CD14-positive monocyte (primary cell): ENCODE results near the gene UPF3A. TPM values are rescaled to one million over a fixed set of nuclear protein-coding genes. Genes with fewer than 3 reads are reported as not detected.

ENCODE experiments used
- DNase-seq, 3 donors: peaks; one replicate each; pipeline ENCODE4 v3.0.0-alpha.2; 2011 to 2022
- H2AFZ ChIP-seq: 2 replicates; pipeline ENCODE4 v1.6.0; 2012; ENCODE audit warnings: mild to moderate bottlenecking, low read depth, low read length, inconsistent platforms; ENCODE audit not compliant: insufficient read depth, poor library complexity, severe bottlenecking
- H3K27ac ChIP-seq, 2 donors: 1 replicate in 1 of 2; 2 replicates in 1 of 2; pipeline ENCODE4 v1.5.1; 2012 to 2013; ENCODE audit warnings: low read length in 2 of 2, control low read depth in 1 of 2, inconsistent platforms in 1 of 2, low read depth in 1 of 2, mild to moderate bottlenecking in 1 of 2
- H3K27me3 ChIP-seq, 2 donors: one replicate each; pipeline versions ENCODE4 v1.6.0 to v1.6.1; 2011 to 2013; ENCODE audit warnings: low read length in 2 of 2; ENCODE audit not compliant: control insufficient read depth in 2 of 2, insufficient read depth in 2 of 2
- H3K36me3 ChIP-seq, 2 donors: replicated peaks in 1 of 2; 1 replicate in 1 of 2; 2 replicates in 1 of 2; pipeline versions ENCODE4 v1.5.1 to v1.6.1; 2012 to 2013; ENCODE audit warnings: low read length in 2 of 2, control low read depth in 1 of 2, inconsistent platforms in 1 of 2, mild to moderate bottlenecking in 1 of 2; ENCODE audit not compliant: insufficient read depth in 2 of 2, control insufficient read depth in 1 of 2
- H3K4me1 ChIP-seq, 2 donors: 1 replicate in 1 of 2; 2 replicates in 1 of 2; pipeline versions ENCODE4 v1.5.1 to v1.6.1; 2012 to 2013; ENCODE audit warnings: low read length in 2 of 2, control low read depth in 1 of 2, inconsistent platforms in 1 of 2, mild to moderate bottlenecking in 1 of 2, moderate library complexity in 1 of 2; ENCODE audit not compliant: insufficient read depth in 2 of 2, control insufficient read depth in 1 of 2
- H3K4me2 ChIP-seq: replicated peaks from 2 replicates; pipeline ENCODE3; 2012; ENCODE audit warnings: low read length, moderate library complexity, mild to moderate bottlenecking; ENCODE audit not compliant: poor library complexity, severe bottlenecking; ENCODE audit errors: extremely low read depth
- H3K4me3 ChIP-seq, 3 experiments: fragments of 200-600 bp in 1 of 3; sonication (generic) in 1 of 3; replicated peaks in 1 of 3; 1 replicate in 2 of 3; 2 replicates in 1 of 3; pipeline ENCODE4 v1.5.1; 2011 to 2013; ENCODE audit warnings: low read length in 3 of 3, mild to moderate bottlenecking in 3 of 3, control low read depth in 2 of 3, low read depth in 2 of 3, inconsistent platforms in 1 of 3, moderate library complexity in 1 of 3
- H3K79me2 ChIP-seq: 2 replicates; pipeline ENCODE4 v1.6.0; 2012; ENCODE audit warnings: mild to moderate bottlenecking, control low read depth, inconsistent platforms, low read length, moderate library complexity; ENCODE audit not compliant: insufficient read depth
- H3K9ac ChIP-seq: 2 replicates; pipeline ENCODE4 v1.6.0; 2017; ENCODE audit warnings: low read length, mild to moderate bottlenecking; ENCODE audit not compliant: insufficient read depth, poor library complexity, severe bottlenecking
- H3K9me3 ChIP-seq, 2 donors: replicated peaks in 1 of 2; 1 replicate in 1 of 2; 2 replicates in 1 of 2; pipeline versions ENCODE4 v1.5.1 to v1.6.1; 2012 to 2013; ENCODE audit warnings: low read length in 2 of 2, control low read depth in 1 of 2; ENCODE audit not compliant: control insufficient read depth in 1 of 2, insufficient read depth in 1 of 2
- H4K20me1 ChIP-seq: 2 replicates; pipeline ENCODE4 v1.6.0; 2012; ENCODE audit warnings: mild to moderate bottlenecking, low read length, control low read depth, moderate library complexity; ENCODE audit not compliant: insufficient read depth
- H3K27ac Mint-ChIP-seq, 7 donors: one replicate each; pipeline ENCODE4 v1.8.0; 2020; ENCODE audit warnings: mild to moderate bottlenecking in 7 of 7, mixed read lengths in 7 of 7, moderate library complexity in 6 of 7, inconsistent platforms in 2 of 7
- H3K27me3 Mint-ChIP-seq, 3 donors: one replicate each; pipeline ENCODE4 v1.8.0; 2021 to 2022; ENCODE audit warnings: low read depth in 3 of 3, mild to moderate bottlenecking in 3 of 3, mixed read lengths in 3 of 3, moderate library complexity in 3 of 3, inconsistent platforms in 1 of 3
- H3K36me3 Mint-ChIP-seq, 2 donors: one replicate each; pipeline ENCODE4 v1.8.0; 2020; ENCODE audit warnings: mixed read lengths in 2 of 2, inconsistent platforms in 1 of 2, mild to moderate bottlenecking in 1 of 2
- H3K4me1 Mint-ChIP-seq: one replicate; pipeline ENCODE4 v1.8.0; 2020; ENCODE audit warnings: mild to moderate bottlenecking, mixed read lengths
- H3K4me3 Mint-ChIP-seq, 2 donors: one replicate each; pipeline ENCODE4 v1.8.0; 2020; ENCODE audit warnings: mild to moderate bottlenecking in 2 of 2, mixed read lengths in 2 of 2, moderate library complexity in 1 of 2
- H3K9me3 Mint-ChIP-seq, 7 donors: one replicate each; pipeline ENCODE4 v1.8.0; 2020 to 2022; ENCODE audit warnings: mixed read lengths in 7 of 7, mild to moderate bottlenecking in 6 of 7, moderate library complexity in 6 of 7, inconsistent platforms in 2 of 7
- WGBS: methylation state at CpG from one replicate; pipeline ENCODE4 v1.1.5; 2013; ENCODE audit warnings: missing lambda C conversion rate; ENCODE audit not compliant: insufficient coverage; 5-methylcytosine and 5-hydroxymethylcytosine counted together
- intact Hi-C, 2 donors: fragments of 100-400 bp; cut with micrococcal nuclease; formaldehyde crosslinking; loops; one replicate each; pipeline versions ENCODE4 v1.15.0 to v1.15.1; 2023
- polyA plus RNA-seq, 3 donors: library from polyadenylated mRNA; depleted of rRNA in 1 of 3; unstranded in 2 of 3; stranded (reverse) in 1 of 3; fragments of 300-500 nt in 2 of 3; fragments of >200 nt in 1 of 3; fragmentation: Illumina TruSeq in 2 of 3; gene quantifications; 1 replicate in 2 of 3; 2 replicates in 1 of 3; pipeline ENCODE4 v1.2.3, GENCODE V29; 2012 to 2021
- TF ChIP-seq, protein P1 (sequence below): fragments of 200-600 bp; IDR thresholded peaks from one replicate; pipeline ENCODE4 v1.8.0; 2022; ENCODE audit warnings: antibody characterized with exemption, mild to moderate bottlenecking

The UPF3A gene
- polyA plus RNA-seq, 3 donors, result 6.1 to 39.1 (median 7.0) TPM

DNA sequence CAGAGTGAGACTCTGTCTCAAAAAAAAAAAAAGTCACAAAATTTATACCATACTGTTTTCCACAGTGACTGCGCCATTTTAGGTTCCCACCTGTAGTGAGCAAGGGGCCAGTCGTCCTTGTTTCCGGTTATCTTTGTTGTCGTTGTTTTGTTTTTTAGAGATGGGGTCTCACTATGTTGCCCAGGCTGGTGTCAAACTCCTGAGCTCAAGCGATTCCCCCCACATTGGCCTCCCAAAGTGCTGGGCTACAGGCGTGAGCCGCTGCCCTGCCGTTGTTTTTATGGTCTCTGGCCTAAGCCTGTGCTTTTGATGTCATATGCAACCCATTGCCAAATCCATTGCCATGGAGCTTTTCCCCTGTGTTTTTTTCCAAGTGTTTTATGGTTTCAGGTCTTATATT, 3.3 kb downstream of the UPF3A start:
- Histone ChIP-seq H3K4me2 (no peak overlapping the region), H3K4me3 (no peak overlapping the region), H3K9me3 (no peaks in the 10 kb centered on the region), H3K79me2 (peaks cover 39% of the 10 kb centered on the region), H4K20me1 (peaks cover 18% of the 10 kb centered on the region), H3K4me1 (peaks cover 14 to 19% of the 10 kb centered on the region in 2 donors), H3K36me3 (peaks cover 40 to 53% of the 10 kb centered on the region in 2 donors), H3K27me3 (no peaks in the 10 kb centered on the region), H3K9ac (no peak overlapping the region), H3K27ac (peak overlapping the region in 1 of 2 donors; percentile 36), H2AFZ (no peak overlapping the region)
- intact Hi-C loops, result no loop called here
- Mint-ChIP-seq H3K4me1 (peaks cover 24% of the 10 kb centered on the region), H3K4me3 (no peak overlapping the region), H3K27me3 (peaks cover 0 to 6% (median 2%) of the 10 kb centered on the region in 3 donors), H3K36me3 (peaks cover 51 to 65% of the 10 kb centered on the region in 2 donors), H3K27ac (peak overlapping the region in 1 of 7 donors; percentile 13), H3K9me3 (no peaks in the 10 kb centered on the region)
- TF ChIP-seq, protein P1, sequence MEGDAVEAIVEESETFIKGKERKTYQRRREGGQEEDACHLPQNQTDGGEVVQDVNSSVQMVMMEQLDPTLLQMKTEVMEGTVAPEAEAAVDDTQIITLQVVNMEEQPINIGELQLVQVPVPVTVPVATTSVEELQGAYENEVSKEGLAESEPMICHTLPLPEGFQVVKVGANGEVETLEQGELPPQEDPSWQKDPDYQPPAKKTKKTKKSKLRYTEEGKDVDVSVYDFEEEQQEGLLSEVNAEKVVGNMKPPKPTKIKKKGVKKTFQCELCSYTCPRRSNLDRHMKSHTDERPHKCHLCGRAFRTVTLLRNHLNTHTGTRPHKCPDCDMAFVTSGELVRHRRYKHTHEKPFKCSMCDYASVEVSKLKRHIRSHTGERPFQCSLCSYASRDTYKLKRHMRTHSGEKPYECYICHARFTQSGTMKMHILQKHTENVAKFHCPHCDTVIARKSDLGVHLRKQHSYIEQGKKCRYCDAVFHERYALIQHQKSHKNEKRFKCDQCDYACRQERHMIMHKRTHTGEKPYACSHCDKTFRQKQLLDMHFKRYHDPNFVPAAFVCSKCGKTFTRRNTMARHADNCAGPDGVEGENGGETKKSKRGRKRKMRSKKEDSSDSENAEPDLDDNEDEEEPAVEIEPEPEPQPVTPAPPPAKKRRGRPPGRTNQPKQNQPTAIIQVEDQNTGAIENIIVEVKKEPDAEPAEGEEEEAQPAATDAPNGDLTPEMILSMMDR, result no peak
- no peak for DNase-seq
- WGBS, result no CpG with 5 or more reads among the region's 8 CpGs

DNA sequence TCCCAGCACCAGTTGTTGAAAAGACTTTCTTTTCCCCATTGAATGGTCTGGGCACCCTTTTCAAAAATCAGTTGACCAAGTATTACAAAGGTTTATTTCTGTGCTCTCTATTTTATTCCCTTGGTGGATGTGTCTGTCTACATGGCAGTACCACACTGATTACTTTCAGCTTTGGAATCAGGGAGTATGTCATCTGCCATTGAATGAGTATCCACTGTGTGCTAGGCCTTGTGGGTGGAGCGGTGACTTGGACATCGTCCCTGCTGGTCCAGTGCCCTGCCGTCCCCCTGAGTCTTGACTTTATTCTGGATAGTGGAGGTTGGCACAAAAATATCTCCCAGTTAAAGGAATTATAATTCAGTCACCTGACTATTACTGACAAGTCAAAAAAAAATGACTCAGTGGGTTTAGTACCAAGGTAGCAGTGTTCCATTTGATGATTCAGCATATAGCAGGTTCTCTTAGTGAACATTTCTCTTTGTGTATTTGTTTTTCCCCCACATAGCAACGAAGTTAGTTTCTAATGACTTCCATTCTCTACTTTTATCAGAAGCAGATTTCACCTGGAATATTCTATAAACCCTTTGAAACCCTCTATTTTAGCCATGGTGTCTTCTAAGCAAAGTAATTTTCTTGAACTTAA, 3.9 kb downstream of the UPF3A start:
- Histone ChIP-seq H3K27ac (peak overlapping the region in 1 of 2 donors; percentile 36), H3K4me2 (no peak overlapping the region), H3K9ac (no peak overlapping the region), H4K20me1 (peaks cover 18% of the 10 kb centered on the region), H3K4me3 (no peak overlapping the region), H3K36me3 (peaks cover 44 to 59% of the 10 kb centered on the region in 2 donors), H3K27me3 (no peaks in the 10 kb centered on the region), H3K4me1 (peaks cover 14 to 18% of the 10 kb centered on the region in 2 donors), H2AFZ (no peak overlapping the region), H3K79me2 (peaks cover 41% of the 10 kb centered on the region), H3K9me3 (no peaks in the 10 kb centered on the region)
- Mint-ChIP-seq H3K27me3 (peaks cover 0 to 6% (median 2%) of the 10 kb centered on the region in 3 donors), H3K36me3 (peaks cover 56 to 65% of the 10 kb centered on the region in 2 donors), H3K27ac (no peak overlapping the region), H3K9me3 (no peaks in the 10 kb centered on the region), H3K4me3 (no peak overlapping the region), H3K4me1 (peaks cover 19% of the 10 kb centered on the region)
- DNase-seq, result no peak
- WGBS, result no CpG with 5 or more reads among the region's 4 CpGs
- intact Hi-C loops, result no loop called here
- TF ChIP-seq, protein P1, result no peak
